ENCODE measurements around the gene FUBP3. TPM values are rescaled to one million over a fixed set of nuclear protein-coding genes. Genes with fewer than 3 reads are reported as not detected.

The FUBP3 gene
- total RNA-seq, 1 donor from 2014 or later: 50.6 TPM

DNA sequence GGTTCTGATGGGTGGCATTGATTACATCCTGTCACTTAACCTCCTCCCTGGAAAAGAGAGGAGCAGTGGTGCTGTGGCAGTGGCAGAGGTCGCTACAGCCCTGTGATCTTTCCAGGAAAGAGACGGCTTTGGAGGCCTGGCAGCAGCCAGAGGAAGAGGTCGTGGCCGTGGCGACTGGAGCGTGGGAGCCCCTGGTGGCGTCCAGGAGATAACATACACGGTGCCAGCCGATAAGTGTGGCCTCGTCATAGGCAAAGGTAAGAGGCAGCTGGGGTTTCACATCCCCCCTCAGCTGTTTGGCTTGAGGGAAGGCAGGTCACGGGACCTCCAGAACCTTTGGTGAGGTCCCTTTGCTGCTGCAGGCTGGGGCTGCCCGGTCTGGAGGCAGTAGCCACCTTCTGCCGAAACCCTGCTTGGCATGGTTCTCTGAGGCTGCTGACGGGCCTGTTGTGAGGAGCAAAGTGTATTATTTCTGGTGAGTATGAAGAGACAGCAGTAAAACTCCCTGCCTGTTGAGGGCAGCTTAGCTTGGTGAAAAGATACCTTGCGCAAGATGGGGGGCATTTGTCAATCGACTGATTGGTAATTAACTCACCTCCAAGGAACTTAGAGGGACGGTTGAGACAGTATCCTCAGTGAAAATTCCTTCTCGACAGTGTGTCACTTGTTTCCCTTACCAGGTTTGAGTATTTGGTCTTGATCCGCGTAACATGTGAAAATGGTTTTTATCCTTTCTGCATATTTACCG, 47.0 kb downstream of the FUBP3 start:
- H3K4me1 Mint-ChIP-seq (ENCODE audit: low read depth): no peaks in the 10 kb centered on the region
- H3K27ac Mint-ChIP-seq: no peak overlapping the region
- H3K4me3 Mint-ChIP-seq (ENCODE audit: low read depth): no peak overlapping the region
- no peak for DNase-seq (ENCODE audit: low spot score)
- peaks cover 44% of the 10 kb centered on the region for H3K36me3 Mint-ChIP-seq (ENCODE audit: low read depth)
- H3K9me3 Mint-ChIP-seq: no peaks in the 10 kb centered on the region
- no peaks in the 10 kb centered on the region for H3K27me3 Mint-ChIP-seq (ENCODE audit: low read depth)
- intact Hi-C loops (cut with micrococcal nuclease): no loop called here

DNA sequence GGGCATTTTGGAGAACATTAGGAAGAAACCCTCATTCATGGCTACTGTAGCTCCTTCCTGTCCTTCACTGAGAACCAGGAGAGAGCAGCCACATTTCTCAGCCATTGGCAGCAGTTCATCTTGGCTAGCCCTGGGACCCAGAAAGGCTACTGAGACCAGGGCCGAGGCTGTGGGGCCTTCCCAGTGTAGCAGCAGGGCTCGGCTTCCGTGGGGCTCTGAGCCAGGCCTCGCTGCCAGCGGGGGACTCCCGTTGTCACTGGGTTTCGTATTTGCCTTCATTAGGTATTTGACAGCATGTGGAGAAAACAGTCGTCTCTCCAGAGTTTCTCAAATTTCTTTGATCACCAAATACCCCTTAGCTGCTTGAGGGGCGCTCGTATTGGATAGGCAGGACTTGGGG, 47.7 kb downstream of the FUBP3 start:
- no peak overlapping the region for H3K27ac Mint-ChIP-seq
- H3K9me3 Mint-ChIP-seq: no peaks in the 10 kb centered on the region
- no peak overlapping the region for H3K4me3 Mint-ChIP-seq (ENCODE audit: low read depth)
- peaks cover 49% of the 10 kb centered on the region for H3K36me3 Mint-ChIP-seq (ENCODE audit: low read depth)
- H3K4me1 Mint-ChIP-seq (ENCODE audit: low read depth): no peaks in the 10 kb centered on the region
- DNase-seq (ENCODE audit: low spot score): no peak
- intact Hi-C loops (cut with micrococcal nuclease): no loop called here
- H3K27me3 Mint-ChIP-seq (ENCODE audit: low read depth): no peaks in the 10 kb centered on the region

DNA sequence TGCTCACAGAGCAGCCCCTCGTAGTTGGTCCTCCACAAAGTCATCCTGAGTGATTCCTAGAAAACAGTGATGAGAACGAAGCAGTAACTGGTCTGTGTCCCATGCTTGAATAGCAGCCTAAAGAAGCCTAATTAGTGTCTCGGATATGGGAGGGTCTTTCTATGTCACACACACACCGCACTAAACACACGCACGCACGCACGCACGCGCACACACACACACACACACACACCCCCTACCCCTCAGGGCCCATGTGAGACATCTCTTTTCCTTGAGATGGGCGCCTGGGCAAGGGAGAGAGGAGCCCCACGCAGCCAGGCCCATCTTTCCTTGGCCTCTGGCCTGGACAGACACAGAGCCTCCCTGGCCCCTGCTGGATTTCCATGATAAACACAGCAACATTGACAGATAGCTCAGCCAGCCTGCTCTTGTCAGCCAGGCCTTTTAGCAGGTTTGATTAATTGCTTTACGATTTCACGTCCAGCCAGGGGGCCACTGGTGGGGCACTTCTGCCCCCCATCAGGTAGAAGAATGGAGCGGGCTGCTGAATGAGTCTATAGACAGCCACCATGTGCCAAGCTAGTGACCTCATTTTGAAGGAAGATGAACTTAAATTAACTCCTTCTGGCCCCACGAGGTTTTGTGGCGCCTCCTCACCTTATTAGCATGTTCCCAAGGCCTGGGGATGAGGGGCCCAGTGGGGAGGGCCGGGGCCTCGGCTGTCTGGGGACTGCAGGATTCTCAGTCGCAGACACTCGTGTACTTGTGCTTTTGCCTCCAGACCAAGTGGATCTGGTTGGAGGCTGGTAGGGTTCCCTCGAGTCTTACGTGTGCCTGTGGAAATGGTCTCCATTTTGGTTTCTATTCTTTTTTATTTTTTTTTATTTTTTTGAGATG, 48.8 kb downstream of the FUBP3 start:
- intact Hi-C loops (cut with micrococcal nuclease): no loop called here
- H3K36me3 Mint-ChIP-seq (ENCODE audit: low read depth): peaks cover 47% of the 10 kb centered on the region
- no peaks in the 10 kb centered on the region for H3K9me3 Mint-ChIP-seq
- H3K4me3 Mint-ChIP-seq (ENCODE audit: low read depth): no peak overlapping the region
- H3K4me1 Mint-ChIP-seq (ENCODE audit: low read depth): no peaks in the 10 kb centered on the region
- H3K27ac Mint-ChIP-seq: no peak overlapping the region
- no peaks in the 10 kb centered on the region for H3K27me3 Mint-ChIP-seq (ENCODE audit: low read depth)
- no peak for DNase-seq (ENCODE audit: low spot score)

DNA sequence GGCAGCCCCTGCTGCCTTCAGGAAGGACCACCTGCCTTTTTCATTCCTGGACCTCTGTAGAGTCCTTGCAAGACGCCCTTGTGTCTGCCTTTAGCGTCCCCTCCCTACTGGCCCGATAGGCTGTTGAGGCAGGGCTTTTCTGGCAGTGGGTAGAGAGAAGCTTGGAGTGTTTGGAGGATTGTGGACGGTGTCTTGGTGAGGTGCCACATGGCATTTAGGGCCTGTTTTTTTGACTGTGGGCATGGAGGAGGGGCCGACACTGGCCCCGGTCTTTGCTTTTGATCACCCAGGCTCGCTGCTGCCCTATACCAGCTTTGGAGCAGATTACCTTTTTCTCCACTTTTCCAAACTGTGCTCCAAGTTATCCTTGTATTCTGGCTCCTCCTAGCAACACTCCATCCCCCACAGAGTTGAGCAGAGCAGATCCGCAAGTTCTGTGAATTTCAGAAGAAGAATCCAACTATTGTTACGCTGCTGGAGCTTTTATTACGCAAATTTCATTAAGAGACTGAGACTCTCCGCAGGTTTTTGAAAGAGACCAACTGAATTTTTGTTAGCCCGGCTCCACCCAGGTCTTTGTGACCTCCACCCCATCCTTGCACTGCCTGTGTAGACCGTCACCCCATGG, 50.2 kb downstream of the FUBP3 start:
- no peak overlapping the region for H3K27ac Mint-ChIP-seq
- no peaks in the 10 kb centered on the region for H3K9me3 Mint-ChIP-seq
- H3K36me3 Mint-ChIP-seq (ENCODE audit: low read depth): peaks cover 44% of the 10 kb centered on the region
- DNase-seq (ENCODE audit: low spot score): no peak
- H3K4me3 Mint-ChIP-seq (ENCODE audit: low read depth): no peak overlapping the region
- intact Hi-C loops (cut with micrococcal nuclease): no loop called here
- no peaks in the 10 kb centered on the region for H3K4me1 Mint-ChIP-seq (ENCODE audit: low read depth)
- H3K27me3 Mint-ChIP-seq (ENCODE audit: low read depth): no peaks in the 10 kb centered on the region

DNA sequence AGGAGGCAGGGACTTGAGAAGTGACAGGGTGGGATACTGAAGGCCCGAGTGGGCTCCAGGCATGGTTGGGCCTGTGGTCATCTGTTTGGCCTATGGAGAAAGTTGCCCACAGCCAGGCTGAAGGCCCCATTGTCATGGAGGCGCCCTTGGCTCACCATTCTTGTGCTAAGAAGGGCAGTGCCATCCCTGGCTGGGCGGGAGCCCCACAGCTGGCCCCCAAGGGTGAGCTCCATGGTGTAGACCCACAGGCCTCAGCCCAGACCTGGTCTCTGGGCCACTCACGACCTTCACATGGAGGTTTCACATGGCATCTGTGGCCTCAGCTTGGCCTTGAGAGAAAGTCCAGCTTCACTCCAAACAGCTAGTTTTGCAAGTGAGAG, 50.7 kb downstream of the FUBP3 start:
- Mint-ChIP-seq H3K4me1 (ENCODE audit: low read depth) (no peaks in the 10 kb centered on the region), H3K9me3 (no peaks in the 10 kb centered on the region), H3K36me3 (ENCODE audit: low read depth) (peaks cover 44% of the 10 kb centered on the region), H3K27me3 (ENCODE audit: low read depth) (no peaks in the 10 kb centered on the region), H3K27ac (no peak overlapping the region), H3K4me3 (ENCODE audit: low read depth) (no peak overlapping the region)
- DNase-seq (ENCODE audit: low spot score): no peak
- intact Hi-C loops (cut with micrococcal nuclease): no loop called here

DNA sequence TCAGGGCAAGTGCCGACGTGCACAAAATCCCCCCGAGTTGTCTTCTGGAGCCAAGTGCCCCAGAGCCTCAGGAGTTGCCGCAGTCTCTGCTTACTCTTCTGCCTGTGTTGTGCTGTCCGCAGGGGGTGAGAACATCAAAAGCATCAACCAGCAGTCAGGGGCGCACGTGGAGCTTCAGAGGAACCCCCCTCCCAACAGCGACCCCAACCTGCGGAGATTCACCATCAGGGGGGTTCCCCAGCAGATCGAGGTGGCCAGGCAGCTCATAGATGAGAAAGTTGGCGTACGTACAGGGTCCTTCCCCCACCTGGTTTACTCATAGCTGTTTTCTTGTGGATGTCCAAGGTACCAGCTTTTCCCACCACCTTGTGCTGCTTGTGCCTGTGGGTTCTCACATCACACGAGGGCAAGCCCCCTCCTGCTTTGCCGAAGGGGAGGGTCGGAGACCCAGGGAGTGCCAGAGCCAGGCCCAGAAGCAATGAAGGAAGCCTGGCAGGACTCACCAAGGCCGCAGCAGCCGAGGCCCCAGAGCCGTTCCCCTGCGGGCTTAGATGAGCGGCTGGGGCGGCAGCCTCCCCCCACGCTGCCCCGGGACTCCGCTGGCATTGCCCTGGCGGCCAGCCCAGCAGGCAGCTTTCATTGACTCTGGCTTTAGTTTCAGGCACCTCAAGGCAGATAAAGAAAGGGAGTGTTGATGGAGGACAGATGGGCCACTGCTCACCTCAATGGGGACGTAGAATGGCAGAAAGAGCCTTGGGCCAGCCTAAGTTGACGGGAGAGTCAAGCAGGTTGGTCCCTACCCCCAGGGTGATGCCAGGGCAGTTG, 51.3 kb downstream of the FUBP3 start:
- no peaks in the 10 kb centered on the region for H3K9me3 Mint-ChIP-seq

DNA sequence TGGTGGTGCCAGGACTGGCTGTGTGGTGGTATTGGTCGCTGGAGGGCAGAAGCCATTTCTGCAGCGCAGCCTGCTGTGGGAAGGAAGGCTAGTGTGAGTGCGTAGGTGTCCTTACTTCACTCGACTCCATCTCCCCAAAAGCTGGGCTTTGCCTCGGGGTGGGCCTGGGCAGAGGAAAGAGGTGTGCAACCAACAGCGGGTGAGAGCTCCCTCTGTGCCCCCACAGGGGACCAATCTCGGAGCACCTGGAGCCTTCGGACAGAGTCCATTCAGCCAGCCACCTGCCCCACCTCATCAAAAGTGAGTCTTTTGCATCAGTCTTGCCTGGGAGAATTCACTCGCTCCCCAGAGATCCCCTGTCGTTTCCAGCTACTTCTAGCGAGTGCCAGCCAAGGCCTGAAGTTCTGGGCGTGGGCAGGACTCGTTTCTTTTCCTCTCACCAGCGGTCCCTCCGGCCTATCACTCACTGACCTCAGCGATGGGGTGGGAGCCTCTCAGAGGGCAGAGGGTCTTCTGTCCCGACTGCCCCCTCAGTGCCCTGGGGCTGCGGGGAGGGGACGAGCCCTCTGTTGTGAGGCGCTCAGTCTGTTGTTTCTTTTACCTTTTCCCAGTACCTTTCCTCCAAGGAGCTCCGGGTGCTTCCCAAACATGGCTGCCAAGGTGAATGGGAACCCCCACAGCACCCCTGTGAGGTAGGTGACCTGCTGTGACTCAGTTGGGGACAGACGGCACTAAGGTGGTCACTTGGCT, 52.1 kb downstream of the FUBP3 start:
- Mint-ChIP-seq H3K4me1 (ENCODE audit: low read depth) (no peaks in the 10 kb centered on the region), H3K27me3 (ENCODE audit: low read depth) (no peaks in the 10 kb centered on the region), H3K36me3 (ENCODE audit: low read depth) (peaks cover 31% of the 10 kb centered on the region), H3K27ac (no peak overlapping the region), H3K9me3 (no peaks in the 10 kb centered on the region), H3K4me3 (ENCODE audit: low read depth) (no peak overlapping the region)
- no peak for DNase-seq (ENCODE audit: low spot score)
- intact Hi-C loops (cut with micrococcal nuclease): no loop called here

More for the DNA sequence above, 51.3 kb downstream of the FUBP3 start:
- H3K4me3 Mint-ChIP-seq (ENCODE audit: low read depth): no peak overlapping the region
- no peaks in the 10 kb centered on the region for H3K27me3 Mint-ChIP-seq (ENCODE audit: low read depth)
- H3K36me3 Mint-ChIP-seq (ENCODE audit: low read depth): peaks cover 39% of the 10 kb centered on the region
- H3K4me1 Mint-ChIP-seq (ENCODE audit: low read depth): no peaks in the 10 kb centered on the region
- intact Hi-C loops (cut with micrococcal nuclease): no loop called here
- no peak overlapping the region for H3K27ac Mint-ChIP-seq
- DNase-seq (ENCODE audit: low spot score): no peak

DNA sequence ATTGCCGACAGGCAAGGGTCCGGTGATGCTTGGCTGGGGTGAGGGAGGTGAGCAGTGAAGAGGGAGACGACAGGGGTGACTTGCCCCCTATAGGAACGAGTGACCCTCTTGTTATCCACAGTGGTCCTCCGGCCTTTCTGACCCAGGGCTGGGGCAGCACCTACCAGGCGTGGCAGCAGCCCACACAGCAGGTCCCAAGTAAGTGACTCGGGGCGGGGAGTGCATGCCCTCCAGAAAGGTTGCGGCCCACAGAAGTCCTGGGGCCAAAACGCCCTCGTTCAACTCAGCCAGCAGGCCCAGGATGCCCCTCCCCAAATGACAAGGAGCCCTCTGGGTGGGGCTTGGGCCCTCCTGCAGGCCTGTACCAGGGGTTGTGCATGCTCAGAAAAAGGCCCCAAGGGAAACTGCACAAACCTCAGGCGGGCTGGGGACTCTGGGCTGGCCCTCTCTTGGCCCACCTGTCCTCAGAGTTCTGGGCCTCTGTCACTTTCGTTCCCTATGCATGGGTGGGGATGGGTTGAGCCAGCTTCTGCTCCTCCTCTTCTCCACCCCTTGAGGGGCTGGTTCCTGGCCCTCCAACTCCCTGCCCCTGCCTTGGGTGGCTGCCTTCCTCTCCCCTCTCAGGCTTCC, 52.8 kb downstream of the FUBP3 start:
- Mint-ChIP-seq H3K27ac (no peak overlapping the region), H3K36me3 (ENCODE audit: low read depth) (peaks cover 30% of the 10 kb centered on the region), H3K9me3 (no peaks in the 10 kb centered on the region), H3K4me1 (ENCODE audit: low read depth) (no peaks in the 10 kb centered on the region), H3K27me3 (ENCODE audit: low read depth) (no peaks in the 10 kb centered on the region), H3K4me3 (ENCODE audit: low read depth) (no peak overlapping the region)
- intact Hi-C loops (cut with micrococcal nuclease): no loop called here
- DNase-seq (ENCODE audit: low spot score): no peak

DNA sequence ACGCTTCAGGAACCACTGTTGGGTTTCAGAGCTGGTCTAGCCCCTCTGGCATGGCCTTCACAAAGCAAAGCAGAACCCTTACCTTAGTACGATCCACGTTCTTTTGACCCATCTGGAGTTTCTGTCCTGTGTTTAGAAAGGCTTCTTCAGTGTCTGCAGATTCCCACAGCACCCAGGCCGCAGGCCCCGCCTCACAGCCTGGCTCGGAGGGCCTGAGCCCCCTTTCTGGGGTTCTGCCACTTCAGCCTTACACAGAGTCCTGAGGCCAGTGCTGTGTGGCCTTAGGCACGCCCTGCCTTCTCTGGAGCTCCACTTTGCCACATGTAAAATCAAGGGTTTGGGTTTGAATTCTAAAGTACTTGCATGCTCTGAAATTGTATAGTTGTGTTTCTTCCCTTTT, 53.5 kb downstream of the FUBP3 start:
- H3K27me3 Mint-ChIP-seq (ENCODE audit: low read depth): no peaks in the 10 kb centered on the region
- no peak for DNase-seq (ENCODE audit: low spot score)
- H3K9me3 Mint-ChIP-seq: no peaks in the 10 kb centered on the region
- H3K36me3 Mint-ChIP-seq (ENCODE audit: low read depth): peaks cover 26% of the 10 kb centered on the region
- H3K4me1 Mint-ChIP-seq (ENCODE audit: low read depth): no peaks in the 10 kb centered on the region
- intact Hi-C loops (cut with micrococcal nuclease): no loop called here
- H3K27ac Mint-ChIP-seq: no peak overlapping the region
- H3K4me3 Mint-ChIP-seq (ENCODE audit: low read depth): no peak overlapping the region

DNA sequence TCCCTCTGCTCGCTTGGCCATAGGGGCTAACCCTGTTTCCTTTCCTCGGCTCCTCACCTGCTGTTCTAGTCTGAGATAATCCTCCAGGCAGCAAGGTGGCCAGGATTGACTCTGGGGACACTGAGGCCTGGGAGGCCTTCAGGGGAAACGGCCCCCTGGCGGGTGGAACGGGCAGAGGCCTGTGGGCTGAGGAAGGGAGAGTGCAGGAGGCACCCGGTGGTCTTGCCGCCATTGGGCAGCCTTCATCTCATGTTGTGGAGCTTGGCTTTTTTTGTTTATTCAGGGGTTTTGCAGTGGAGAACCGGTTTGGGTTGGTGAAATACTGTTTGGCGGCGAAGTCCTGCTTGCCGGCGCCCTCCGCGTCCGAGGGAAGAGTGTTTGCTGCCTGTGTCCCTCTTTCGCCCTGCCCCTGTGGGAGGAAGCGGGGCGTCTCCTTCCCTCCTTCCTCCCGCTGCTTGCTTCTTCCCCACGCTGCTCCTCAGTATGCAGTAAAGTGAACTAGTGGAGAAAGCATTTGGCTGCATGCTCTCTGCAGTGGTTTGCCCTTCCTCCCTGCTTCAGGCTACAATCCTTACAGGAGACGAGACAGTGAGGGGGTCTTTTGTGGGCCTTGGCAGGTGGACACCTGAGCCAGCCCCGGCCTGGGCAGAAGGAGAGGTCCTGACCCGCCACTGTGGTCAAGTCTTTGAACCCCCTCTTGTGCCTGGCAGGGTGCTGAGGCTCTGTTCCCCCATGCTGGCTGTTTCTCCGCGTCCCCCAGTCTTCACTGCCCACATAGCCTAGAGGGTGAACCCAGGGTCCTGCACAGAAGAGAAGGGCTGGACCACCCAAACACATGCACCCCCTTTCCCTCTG, 54.2 kb downstream of the FUBP3 start:
- Mint-ChIP-seq H3K27me3 (ENCODE audit: low read depth) (no peaks in the 10 kb centered on the region), H3K4me1 (ENCODE audit: low read depth) (no peaks in the 10 kb centered on the region), H3K9me3 (no peaks in the 10 kb centered on the region)

DNA sequence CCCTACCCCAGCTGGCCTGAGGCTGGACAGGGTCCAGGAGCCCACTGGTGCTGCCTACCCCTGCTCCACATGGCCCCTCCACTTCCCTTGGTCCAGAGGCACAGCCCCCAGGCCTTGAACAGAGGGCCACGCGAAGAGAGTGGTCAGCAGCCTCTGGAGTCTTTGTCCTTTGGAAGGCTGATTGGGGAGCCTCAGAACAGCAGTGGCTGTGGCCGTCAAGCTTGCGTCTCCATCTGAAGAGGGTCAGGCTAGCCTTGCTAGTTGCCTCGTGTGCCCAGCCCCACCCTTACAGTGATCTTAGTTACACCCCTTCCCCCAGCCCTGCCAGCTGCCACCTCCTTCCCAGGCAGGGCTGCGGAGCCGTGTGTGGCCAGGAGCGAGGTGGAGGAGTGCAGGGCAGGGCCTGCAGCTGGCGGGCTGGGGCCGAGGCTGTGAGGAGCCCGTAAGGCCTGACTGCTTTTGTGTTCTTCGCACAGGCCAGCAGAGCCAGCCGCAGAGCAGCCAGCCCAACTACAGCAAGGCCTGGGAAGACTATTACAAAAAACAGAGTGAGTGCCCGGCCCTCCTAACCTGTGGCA, 54.9 kb downstream of the FUBP3 start:
- no peaks in the 10 kb centered on the region for H3K9me3 Mint-ChIP-seq
- no peaks in the 10 kb centered on the region for H3K27me3 Mint-ChIP-seq (ENCODE audit: low read depth)
- H3K4me1 Mint-ChIP-seq (ENCODE audit: low read depth): no peaks in the 10 kb centered on the region
- H3K36me3 Mint-ChIP-seq (ENCODE audit: low read depth): peaks cover 30% of the 10 kb centered on the region
- DNase-seq (ENCODE audit: low spot score): no peak
- intact Hi-C loops (cut with micrococcal nuclease): no loop called here
- H3K27ac Mint-ChIP-seq: no peak overlapping the region
- H3K4me3 Mint-ChIP-seq (ENCODE audit: low read depth): no peak overlapping the region

More for the DNA sequence above, 54.2 kb downstream of the FUBP3 start:
- Mint-ChIP-seq H3K27ac (no peak overlapping the region), H3K4me3 (ENCODE audit: low read depth) (no peak overlapping the region), H3K36me3 (ENCODE audit: low read depth) (peaks cover 30% of the 10 kb centered on the region)
- DNase-seq (ENCODE audit: low spot score): no peak
- intact Hi-C loops (cut with micrococcal nuclease): no loop called here
